Measurements from ENCODE around the gene ZNF540. TPM values are rescaled to one million over a fixed set of nuclear protein-coding genes. Genes with fewer than 3 reads are reported as not detected.
A peak's percentile ranks its signal among the peaks of the same experiment; 100 is the strongest.

Gene ZNF540
- total and polyA plus RNA-seq, 9 of the 15 experiments (the other 6 are each of a cell fraction or from before 2014, with no cell fraction given): 0.20 to 0.95 (median 0.44) TPM

- TF ChIP-seq, protein P1, sequence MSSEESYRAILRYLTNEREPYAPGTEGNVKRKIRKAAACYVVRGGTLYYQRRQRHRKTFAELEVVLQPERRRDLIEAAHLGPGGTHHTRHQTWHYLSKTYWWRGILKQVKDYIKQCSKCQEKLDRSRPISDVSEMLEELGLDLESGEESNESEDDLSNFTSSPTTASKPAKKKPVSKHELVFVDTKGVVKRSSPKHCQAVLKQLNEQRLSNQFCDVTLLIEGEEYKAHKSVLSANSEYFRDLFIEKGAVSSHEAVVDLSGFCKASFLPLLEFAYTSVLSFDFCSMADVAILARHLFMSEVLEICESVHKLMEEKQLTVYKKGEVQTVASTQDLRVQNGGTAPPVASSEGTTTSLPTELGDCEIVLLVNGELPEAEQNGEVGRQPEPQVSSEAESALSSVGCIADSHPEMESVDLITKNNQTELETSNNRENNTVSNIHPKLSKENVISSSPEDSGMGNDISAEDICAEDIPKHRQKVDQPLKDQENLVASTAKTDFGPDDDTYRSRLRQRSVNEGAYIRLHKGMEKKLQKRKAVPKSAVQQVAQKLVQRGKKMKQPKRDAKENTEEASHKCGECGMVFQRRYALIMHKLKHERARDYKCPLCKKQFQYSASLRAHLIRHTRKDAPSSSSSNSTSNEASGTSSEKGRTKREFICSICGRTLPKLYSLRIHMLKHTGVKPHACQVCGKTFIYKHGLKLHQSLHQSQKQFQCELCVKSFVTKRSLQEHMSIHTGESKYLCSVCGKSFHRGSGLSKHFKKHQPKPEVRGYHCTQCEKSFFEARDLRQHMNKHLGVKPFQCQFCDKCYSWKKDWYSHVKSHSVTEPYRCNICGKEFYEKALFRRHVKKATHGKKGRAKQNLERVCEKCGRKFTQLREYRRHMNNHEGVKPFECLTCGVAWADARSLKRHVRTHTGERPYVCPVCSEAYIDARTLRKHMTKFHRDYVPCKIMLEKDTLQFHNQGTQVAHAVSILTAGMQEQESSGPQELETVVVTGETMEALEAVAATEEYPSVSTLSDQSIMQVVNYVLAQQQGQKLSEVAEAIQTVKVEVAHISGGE (CRISPR knock-in tag; IDR thresholded peaks at IDR 0.05): peak in 1 of 3 experiments; percentile 27; a peak in 1 of 6 replicates
- no peak for TF ChIP-seq ETV6 (IDR thresholded peaks at IDR 0.05; ENCODE audit: borderline replicate concordance in 1 of 2, low read depth in 2 of 2, low read length in 1 of 2)
- TF ChIP-seq ETV6 (CRISPR knock-in tag; IDR thresholded peaks at IDR 0.05; ENCODE audit: borderline replicate concordance): no peak
- no peak for TF ChIP-seq ZNF280A (IDR thresholded peaks at IDR 0.05; ENCODE audit: low read depth, partially characterized antibody)
- TF ChIP-seq CBFB (CRISPR knock-in tag; IDR thresholded peaks at IDR 0.05): peak; percentile 54; the same call in 1 of the 2 replicates
- TF ChIP-seq REST (IDR thresholded peaks at IDR 0.05; ENCODE audit: borderline replicate concordance): no peak; the same call in 1 of the 2 replicates
- TF ChIP-seq REST (CRISPR knock-in tag; IDR thresholded peaks at IDR 0.05; ENCODE audit: low read depth): peak; percentile 51; the same call in 1 of the 2 replicates
- TF ChIP-seq RNF2 (IDR thresholded peaks at IDR 0.05): 0 out of 2 replicates have a peak, but pooled peaks have one; percentile 16
- peak; percentile 78 for TF ChIP-seq CHD1 (IDR thresholded peaks at IDR 0.05; ENCODE audit: low read length)
- TF ChIP-seq, protein P2, sequence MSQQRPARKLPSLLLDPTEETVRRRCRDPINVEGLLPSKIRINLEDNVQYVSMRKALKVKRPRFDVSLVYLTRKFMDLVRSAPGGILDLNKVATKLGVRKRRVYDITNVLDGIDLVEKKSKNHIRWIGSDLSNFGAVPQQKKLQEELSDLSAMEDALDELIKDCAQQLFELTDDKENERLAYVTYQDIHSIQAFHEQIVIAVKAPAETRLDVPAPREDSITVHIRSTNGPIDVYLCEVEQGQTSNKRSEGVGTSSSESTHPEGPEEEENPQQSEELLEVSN (IDR thresholded peaks at IDR 0.05; ENCODE audit: borderline replicate concordance in 1 of 2, extremely low read depth in 1 of 2, insufficient read depth in 1 of 2, insufficient read length in 1 of 2, low read depth in 1 of 2, low read length in 1 of 2, poor library complexity in 1 of 2, severe bottlenecking in 1 of 2): peak in 1 of 2 experiments; percentile 21
Observed at GRCh38 chr19:37654629-37655300, 60.1 kb downstream of the ZNF540 start (continued).

All from K562 (cell line).